ENCODE data around the gene SGCD.

Gene SGCD

DNA sequence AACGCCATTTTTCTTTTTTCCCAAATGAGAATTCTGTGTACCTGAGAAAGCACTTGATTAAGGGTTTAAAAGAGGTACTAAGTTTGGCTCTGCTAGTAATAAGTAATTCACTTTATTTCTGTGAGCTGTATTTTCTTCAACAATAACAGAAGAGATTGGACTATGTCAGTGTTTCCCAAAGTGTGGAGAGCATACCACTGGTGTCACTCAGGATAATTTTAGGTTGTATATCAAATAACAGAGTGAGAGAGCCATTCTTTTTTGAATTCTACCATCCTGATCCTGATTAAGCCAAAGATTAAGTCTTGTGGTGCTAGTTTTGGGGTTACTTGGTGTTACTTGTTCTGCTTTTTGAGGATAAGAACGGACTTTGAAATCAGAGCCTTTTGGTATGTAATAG, 380.8 kb downstream of the SGCD start:
- Histone ChIP-seq H3K27ac (ENCODE audit: low read depth, low read length, severe bottlenecking) (no peak overlapping the region), H3K4me1 (ENCODE audit: control insufficient read depth, insufficient read depth, low read length, poor library complexity, severe bottlenecking) (no peaks in the 10 kb centered on the region), H3K36me3 (ENCODE audit: control insufficient read depth, insufficient read depth, low read length) (no peaks in the 10 kb centered on the region), H3K9me3 (ENCODE audit: control insufficient read depth, low read length) (no peaks in the 10 kb centered on the region), H3K4me3 (ENCODE audit: extremely low read depth, insufficient read depth, low read length, poor library complexity, severe bottlenecking) (no peak overlapping the region)
- 88 to 100% methylated on average over 1 of the region's 2 CpGs for whole genome bisulfite sequencing, 2 experiments (ENCODE audit: insufficient coverage in 2 of 2)

DNA sequence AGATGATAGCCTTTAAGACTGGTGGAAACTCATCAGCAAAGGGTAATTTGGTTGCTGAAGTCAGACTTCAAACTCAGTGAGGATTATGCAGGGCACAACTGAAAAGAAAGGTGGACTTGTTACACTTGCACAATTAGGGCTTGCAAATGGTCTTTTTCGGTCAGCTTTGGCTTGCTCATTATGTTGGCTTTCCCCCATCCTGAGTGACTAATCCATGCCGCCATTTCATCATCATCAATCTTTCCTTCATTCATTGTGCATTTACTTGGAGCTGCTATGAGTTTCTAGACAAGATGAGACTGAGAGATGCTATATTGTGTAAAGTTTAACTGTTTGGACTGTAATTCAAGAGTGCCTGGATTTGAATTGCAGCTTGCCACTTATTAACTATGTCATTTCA, 388.3 kb downstream of the SGCD start:
- 75 to 83% methylated on average over 1 of the region's 2 CpGs for WGBS, 2 experiments (ENCODE audit: insufficient coverage in 2 of 2)
- no peaks in the 10 kb centered on the region for H3K9me3 ChIP-seq (ENCODE audit: control insufficient read depth, low read length)
- no peaks in the 10 kb centered on the region for H3K4me1 ChIP-seq (ENCODE audit: control insufficient read depth, insufficient read depth, low read length, poor library complexity, severe bottlenecking)
- no peaks in the 10 kb centered on the region for H3K36me3 ChIP-seq (ENCODE audit: control insufficient read depth, insufficient read depth, low read length)
- H3K27ac ChIP-seq (ENCODE audit: low read depth, low read length, severe bottlenecking): no peak overlapping the region
- H3K4me3 ChIP-seq (ENCODE audit: extremely low read depth, insufficient read depth, low read length, poor library complexity, severe bottlenecking): no peak overlapping the region

DNA sequence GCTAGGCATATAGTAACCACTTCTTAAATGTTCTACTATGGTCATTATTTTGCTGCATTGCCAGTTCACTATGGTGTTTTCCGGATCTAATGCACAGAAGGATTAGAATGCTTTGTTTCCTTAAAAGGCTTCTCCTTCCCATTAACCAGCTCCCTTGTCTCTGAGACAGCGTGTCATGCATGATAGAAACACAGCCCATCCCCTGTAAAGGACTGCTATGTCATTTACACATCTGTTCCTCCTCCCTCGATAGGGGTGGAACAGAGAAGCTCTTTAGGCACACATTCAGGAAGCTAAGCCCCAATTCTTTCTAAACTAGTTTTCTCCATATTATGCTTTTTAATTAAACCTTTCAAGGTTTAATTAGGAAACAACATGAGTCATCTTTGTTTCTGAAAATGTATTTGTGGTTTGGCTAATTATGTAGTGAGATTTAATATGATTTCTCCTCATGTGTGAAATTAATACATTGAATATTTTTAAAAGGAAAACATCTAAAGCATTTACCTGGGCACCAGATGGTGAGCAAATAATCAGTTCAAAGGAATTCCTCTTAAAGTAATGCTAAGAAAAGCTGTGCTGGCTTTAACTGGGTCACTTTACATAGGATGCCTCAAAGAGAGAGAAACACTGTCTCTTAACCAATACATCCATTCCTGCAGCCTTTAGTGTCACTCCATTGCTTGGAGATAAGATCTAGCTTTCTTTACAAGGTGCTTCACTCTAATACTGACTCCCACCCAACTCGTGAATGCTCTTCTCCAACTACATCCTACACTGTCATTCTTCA, 389.8 kb downstream of the SGCD start:
- WGBS, 2 experiments (ENCODE audit: insufficient coverage in 2 of 2): 74 to 78% methylated on average over 3 to 4 of the region's 4 CpGs
- Histone ChIP-seq H3K36me3 (ENCODE audit: control insufficient read depth, insufficient read depth, low read length) (no peaks in the 10 kb centered on the region), H3K4me3 (ENCODE audit: extremely low read depth, insufficient read depth, low read length, poor library complexity, severe bottlenecking) (no peak overlapping the region), H3K4me1 (ENCODE audit: control insufficient read depth, insufficient read depth, low read length, poor library complexity, severe bottlenecking) (no peaks in the 10 kb centered on the region), H3K27ac (ENCODE audit: low read depth, low read length, severe bottlenecking) (no peak overlapping the region), H3K9me3 (ENCODE audit: control insufficient read depth, low read length) (no peaks in the 10 kb centered on the region)

DNA sequence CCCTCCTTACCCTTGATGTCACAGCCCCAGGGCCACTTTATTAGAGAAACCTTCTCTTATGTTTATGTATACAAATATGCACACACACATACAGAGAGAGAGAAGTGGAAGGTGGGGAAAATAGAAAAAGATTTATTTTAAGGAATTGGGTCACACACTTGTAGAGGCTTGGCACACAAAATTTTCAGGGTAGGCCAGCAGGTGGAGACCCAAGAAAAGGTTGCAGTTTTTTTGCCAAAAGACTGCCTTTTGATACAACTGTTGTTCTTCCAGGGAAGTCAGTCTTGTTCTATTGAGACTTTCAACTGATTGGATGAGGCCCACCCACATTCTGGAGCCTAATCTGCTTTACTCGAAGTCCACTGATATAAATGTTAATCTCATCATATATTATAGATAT, 392.0 kb downstream of the SGCD start:
- WGBS, 2 experiments (ENCODE audit: insufficient coverage in 2 of 2): no CpG with 5 or more reads among the region's 1 CpG
- H3K36me3 ChIP-seq (ENCODE audit: control insufficient read depth, insufficient read depth, low read length): no peaks in the 10 kb centered on the region

DNA sequence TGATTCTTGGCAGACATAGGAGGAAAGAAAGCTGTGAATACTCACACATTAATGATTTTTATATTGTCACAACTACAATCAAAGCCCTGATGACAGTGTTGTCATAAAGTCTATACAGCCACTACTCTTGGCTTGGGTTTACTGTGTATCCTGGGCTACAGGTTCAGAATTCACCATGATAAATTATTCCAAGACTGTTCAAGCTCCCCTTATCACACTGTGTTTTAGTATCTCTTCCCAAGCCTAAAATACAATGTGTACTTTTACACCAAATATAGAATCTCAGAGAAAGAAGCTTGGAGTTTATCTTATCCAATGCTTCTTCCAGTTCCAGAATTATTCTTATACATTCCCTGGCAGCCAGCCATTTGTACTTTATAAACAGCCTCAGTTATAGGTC, 395.4 kb downstream of the SGCD start:
- Histone ChIP-seq H3K4me3 (ENCODE audit: extremely low read depth, insufficient read depth, low read length, poor library complexity, severe bottlenecking) (no peak overlapping the region), H3K36me3 (ENCODE audit: control insufficient read depth, insufficient read depth, low read length) (no peaks in the 10 kb centered on the region), H3K27ac (ENCODE audit: low read depth, low read length, severe bottlenecking) (no peak overlapping the region), H3K4me1 (ENCODE audit: control insufficient read depth, insufficient read depth, low read length, poor library complexity, severe bottlenecking) (no peaks in the 10 kb centered on the region), H3K9me3 (ENCODE audit: control insufficient read depth, low read length) (no peaks in the 10 kb centered on the region)

More for the DNA sequence above, 392.0 kb downstream of the SGCD start:
- Histone ChIP-seq H3K27ac (ENCODE audit: low read depth, low read length, severe bottlenecking) (no peak overlapping the region), H3K9me3 (ENCODE audit: control insufficient read depth, low read length) (no peaks in the 10 kb centered on the region), H3K4me3 (ENCODE audit: extremely low read depth, insufficient read depth, low read length, poor library complexity, severe bottlenecking) (no peak overlapping the region), H3K4me1 (ENCODE audit: control insufficient read depth, insufficient read depth, low read length, poor library complexity, severe bottlenecking) (no peaks in the 10 kb centered on the region)

DNA sequence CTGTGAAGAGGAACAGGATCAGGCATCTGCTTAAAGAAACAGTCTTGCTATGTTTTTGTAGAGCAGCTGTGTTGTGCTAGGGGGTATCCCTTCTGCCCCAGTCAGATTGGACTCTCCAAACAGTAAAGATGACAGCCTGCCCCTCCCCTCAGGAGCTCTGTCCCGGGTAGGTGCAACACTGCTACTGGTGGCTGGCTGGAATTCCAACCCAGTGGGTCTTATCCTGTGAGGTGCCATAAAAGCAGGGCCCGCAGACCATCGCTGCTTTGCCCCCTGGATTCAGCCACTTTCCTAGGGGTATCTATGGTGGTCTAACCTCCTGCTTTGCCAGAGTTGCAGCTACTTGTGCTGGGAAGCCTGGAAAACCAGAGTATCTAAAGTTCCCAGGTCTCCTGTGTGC, 408.5 kb downstream of the SGCD start:
- WGBS, 2 experiments (ENCODE audit: insufficient coverage in 2 of 2): 87 to 89% methylated on average over 3 of the region's 3 CpGs
- H3K4me3 ChIP-seq (ENCODE audit: extremely low read depth, insufficient read depth, low read length, poor library complexity, severe bottlenecking): no peak overlapping the region
- no peak overlapping the region for H3K27ac ChIP-seq (ENCODE audit: low read depth, low read length, severe bottlenecking)
- no peaks in the 10 kb centered on the region for H3K36me3 ChIP-seq (ENCODE audit: control insufficient read depth, insufficient read depth, low read length)
- H3K9me3 ChIP-seq (ENCODE audit: control insufficient read depth, low read length): no peaks in the 10 kb centered on the region
- no peaks in the 10 kb centered on the region for H3K4me1 ChIP-seq (ENCODE audit: control insufficient read depth, insufficient read depth, low read length, poor library complexity, severe bottlenecking)

DNA sequence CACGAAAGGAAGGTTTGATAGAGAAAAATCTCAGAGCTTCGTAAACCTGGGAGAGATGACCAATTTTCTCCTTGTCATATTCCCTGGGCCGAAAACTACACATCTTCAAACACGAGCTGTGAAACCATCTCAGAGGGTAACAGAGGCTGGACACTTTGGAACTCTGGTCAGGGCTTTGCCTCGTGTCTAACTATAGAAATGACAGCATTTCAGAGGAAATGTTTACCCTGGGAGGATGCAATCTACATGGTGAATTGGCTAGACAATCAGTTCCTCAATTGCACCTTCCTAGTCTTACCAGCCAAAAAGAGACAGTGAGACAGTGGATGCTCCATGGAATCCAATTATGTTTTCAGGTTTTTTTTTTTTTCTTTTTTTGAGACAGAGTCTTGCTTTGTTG, 414.6 kb downstream of the SGCD start:
- H3K36me3 ChIP-seq (ENCODE audit: control insufficient read depth, insufficient read depth, low read length): no peaks in the 10 kb centered on the region
- WGBS, 2 experiments (ENCODE audit: insufficient coverage in 2 of 2): 89 to 91% methylated on average over 5 of the region's 5 CpGs
- no peaks in the 10 kb centered on the region for H3K4me1 ChIP-seq (ENCODE audit: control insufficient read depth, insufficient read depth, low read length, poor library complexity, severe bottlenecking)
- no peaks in the 10 kb centered on the region for H3K9me3 ChIP-seq (ENCODE audit: control insufficient read depth, low read length)
- no peak overlapping the region for H3K27ac ChIP-seq (ENCODE audit: low read depth, low read length, severe bottlenecking)
- no peak overlapping the region for H3K4me3 ChIP-seq (ENCODE audit: extremely low read depth, insufficient read depth, low read length, poor library complexity, severe bottlenecking)

DNA sequence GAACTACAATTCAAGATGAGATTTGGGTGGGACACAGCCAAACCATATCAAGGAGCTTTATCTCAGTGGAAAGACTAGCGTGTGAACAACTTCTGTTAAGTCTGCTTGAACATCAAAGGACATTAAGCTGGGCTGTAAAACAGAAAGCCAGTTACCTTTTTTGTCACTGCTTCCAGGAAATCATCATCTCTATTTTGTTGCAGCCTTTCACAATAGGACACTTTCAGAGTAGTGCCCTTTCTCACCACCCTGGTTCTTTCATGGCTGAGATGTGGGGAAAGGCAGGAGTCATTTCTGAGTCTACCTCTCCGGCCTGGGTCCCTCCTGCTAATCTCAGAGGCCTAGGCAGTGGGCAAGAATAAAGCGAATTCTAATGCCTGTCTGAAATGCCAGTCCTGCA, 426.9 kb downstream of the SGCD start:
- H3K27ac ChIP-seq (ENCODE audit: low read depth, low read length, severe bottlenecking): no peak overlapping the region
- no peaks in the 10 kb centered on the region for H3K36me3 ChIP-seq (ENCODE audit: control insufficient read depth, insufficient read depth, low read length)
- no peak overlapping the region for H3K4me3 ChIP-seq (ENCODE audit: extremely low read depth, insufficient read depth, low read length, poor library complexity, severe bottlenecking)
- no peaks in the 10 kb centered on the region for H3K4me1 ChIP-seq (ENCODE audit: control insufficient read depth, insufficient read depth, low read length, poor library complexity, severe bottlenecking)
- no peaks in the 10 kb centered on the region for H3K9me3 ChIP-seq (ENCODE audit: control insufficient read depth, low read length)
- 84 to 90% methylated on average over 3 of the region's 3 CpGs for WGBS, 2 experiments (ENCODE audit: insufficient coverage in 2 of 2)

DNA sequence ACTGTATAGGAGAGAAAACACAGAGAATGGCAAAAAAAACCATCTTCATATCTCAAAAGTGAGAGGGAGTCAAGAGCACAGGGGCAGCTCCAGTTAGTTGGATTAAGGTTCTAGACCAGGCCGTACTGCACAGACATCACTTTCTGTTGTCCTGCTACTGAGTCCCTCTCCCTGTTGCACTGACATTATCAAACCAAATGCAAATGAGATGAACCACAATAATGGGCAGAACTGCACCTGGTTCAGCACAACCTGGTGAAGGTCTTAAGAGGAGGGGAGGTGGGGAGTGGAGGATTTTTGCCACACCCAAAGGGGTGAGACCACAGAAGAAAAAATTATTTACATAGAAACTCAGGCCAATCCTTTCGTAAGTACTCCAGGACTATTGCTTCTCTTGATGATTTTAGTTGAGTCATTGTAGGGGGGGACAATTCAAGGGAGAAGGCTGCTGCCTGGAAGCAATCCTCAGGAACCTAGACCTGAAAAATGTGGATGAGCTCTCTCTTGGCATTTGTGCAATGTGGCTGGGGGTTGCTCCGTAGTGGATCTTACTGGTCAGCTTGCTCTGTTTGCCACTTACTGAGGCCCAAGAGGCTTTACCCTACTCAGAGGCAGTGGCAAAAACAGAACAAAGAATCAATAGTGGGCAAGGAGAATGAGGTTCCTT, 428.6 kb downstream of the SGCD start:
- Histone ChIP-seq H3K9me3 (ENCODE audit: control insufficient read depth, low read length) (no peaks in the 10 kb centered on the region), H3K27ac (ENCODE audit: low read depth, low read length, severe bottlenecking) (peak overlapping the region; percentile 20), H3K36me3 (ENCODE audit: control insufficient read depth, insufficient read depth, low read length) (no peaks in the 10 kb centered on the region), H3K4me1 (ENCODE audit: control insufficient read depth, insufficient read depth, low read length, poor library complexity, severe bottlenecking) (no peaks in the 10 kb centered on the region), H3K4me3 (ENCODE audit: extremely low read depth, insufficient read depth, low read length, poor library complexity, severe bottlenecking) (no peak overlapping the region)
- 76 to 80% methylated on average over 1 to 2 of the region's 3 CpGs for WGBS, 2 experiments (ENCODE audit: insufficient coverage in 2 of 2)

DNA sequence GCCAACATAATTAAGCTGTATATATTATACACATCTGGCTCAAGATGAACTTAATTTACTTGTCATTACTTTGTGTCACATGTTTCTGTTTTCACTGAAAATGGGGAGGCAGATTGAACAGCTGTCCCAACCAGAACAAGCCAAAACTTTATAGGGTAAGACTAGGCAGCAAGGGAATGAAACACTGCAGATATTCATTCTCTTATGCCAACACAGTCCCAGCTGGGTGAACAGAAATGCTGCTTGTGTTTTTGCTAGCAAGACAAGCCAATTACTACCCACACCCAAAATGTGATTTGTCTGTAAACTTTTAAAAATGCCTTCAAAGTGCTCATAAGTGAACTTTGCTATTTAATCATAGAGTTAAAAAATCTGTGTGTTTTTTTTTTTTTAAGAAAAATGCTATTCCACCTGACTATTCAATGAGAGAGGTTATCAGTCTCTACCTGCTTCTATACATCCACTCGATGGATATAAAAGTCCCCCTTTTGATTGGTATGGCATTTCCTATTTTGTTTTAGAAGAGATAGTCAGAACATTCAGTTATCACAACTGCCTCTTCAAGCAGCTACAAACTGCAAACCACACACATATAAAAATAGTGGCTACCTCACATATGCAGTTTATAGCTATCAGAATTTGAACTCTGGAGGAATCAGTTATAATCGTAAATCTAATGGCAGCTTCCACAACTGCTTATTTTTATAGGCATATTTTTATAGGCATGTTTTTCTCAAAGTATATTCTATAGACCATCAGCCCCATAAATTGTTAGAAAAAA, 431.2 kb downstream of the SGCD start:
- WGBS, 2 experiments (ENCODE audit: insufficient coverage in 2 of 2): no CpG with 5 or more reads among the region's 2 CpGs

More for the DNA sequence above, 431.2 kb downstream of the SGCD start:
- Histone ChIP-seq H3K4me3 (ENCODE audit: extremely low read depth, insufficient read depth, low read length, poor library complexity, severe bottlenecking) (no peak overlapping the region), H3K4me1 (ENCODE audit: control insufficient read depth, insufficient read depth, low read length, poor library complexity, severe bottlenecking) (no peaks in the 10 kb centered on the region), H3K27ac (ENCODE audit: low read depth, low read length, severe bottlenecking) (no peak overlapping the region), H3K36me3 (ENCODE audit: control insufficient read depth, insufficient read depth, low read length) (no peaks in the 10 kb centered on the region), H3K9me3 (ENCODE audit: control insufficient read depth, low read length) (no peaks in the 10 kb centered on the region)

All from mesodermal cell (in vitro differentiated cells).